ENCODE measurements around the gene MYO15B. TPM values are rescaled to one million over a fixed set of nuclear protein-coding genes. Genes with fewer than 3 reads are reported as not detected.

MYO15B gene
- total RNA-seq, 2 experiments from 2014 or later, result 24.6 to 29.7 TPM

DNA sequence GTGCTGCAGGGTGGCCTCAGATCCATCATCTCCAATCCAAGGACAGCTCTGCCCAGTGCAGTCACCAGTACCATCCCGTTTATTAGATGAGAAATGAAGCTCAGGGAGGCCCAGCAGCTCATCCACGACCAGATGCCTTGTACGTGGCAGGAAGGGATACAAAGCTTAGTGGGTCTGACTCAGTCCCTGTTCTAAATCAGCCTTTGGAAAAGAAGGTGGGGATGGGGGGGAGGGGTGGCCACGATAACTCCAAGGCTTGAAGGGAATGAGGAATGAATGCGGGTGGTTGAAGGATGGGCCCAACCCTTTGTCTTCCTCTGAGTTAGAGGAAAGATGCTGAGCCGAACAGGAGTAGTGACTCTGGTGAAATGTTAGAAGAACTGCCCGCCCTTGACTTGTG, 36.3 kb upstream of the MYO15B start:
- Mint-ChIP-seq H3K27ac (no peak overlapping the region), H3K4me3 (no peak overlapping the region), H3K27me3 (ENCODE audit: low read depth) (no peaks in the 10 kb centered on the region), H3K4me1 (ENCODE audit: low read depth) (no peaks in the 10 kb centered on the region), H3K36me3 (ENCODE audit: low read depth) (peaks cover under 1% of the 10 kb centered on the region), H3K9me3 (no peaks in the 10 kb centered on the region)
- DNase-seq, result no peak
- intact Hi-C loops (cut with micrococcal nuclease), result loop anchor here (10.0 kb wide), 1 partner anchor 74 kb away; no protein-coding TSS in a partner anchor
- CTCF ChIA-PET, result no interaction called here

DNA sequence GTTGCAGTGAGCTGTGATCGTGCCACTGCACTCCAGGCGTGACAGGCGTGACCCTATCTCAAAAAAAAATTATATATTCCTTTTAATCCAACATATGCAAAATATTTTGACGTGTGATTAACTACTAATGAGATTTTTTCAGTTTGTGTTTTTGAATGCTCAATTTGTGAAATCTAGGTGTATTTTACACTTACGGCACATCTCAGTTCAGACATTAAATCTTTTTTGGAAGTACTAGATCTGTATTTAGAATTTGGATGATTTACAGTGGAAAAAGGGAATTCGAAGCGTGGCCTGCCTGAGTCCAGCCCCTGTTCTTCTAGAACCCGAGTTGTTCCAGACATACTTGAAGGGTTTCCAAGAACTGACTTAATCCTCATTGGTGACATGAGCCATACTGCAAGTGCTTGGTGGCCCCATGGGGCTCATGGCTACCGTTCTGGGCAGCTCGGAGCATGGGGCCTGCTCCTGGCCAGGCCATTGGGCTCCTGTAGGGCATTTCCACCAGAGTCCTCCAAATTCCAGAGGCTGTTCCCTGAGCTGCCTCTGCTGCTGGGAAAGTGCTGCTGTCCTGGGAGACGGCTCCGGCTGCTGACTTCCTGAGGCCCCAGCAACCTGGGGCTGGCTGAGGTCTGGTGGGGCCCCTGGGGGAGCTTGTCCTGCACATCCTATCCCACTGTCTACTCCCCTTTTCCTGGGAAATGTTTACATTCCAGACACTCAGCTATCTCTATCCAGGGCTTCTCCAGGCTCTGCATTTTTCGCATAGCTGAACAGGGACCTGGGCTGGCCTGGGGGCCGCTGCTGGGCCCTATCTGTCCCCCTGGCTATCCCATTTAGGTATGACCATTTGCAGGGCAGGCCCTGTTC, 34.9 kb upstream of the MYO15B start:
- intact Hi-C loops (cut with micrococcal nuclease), result loop anchor here (10.0 kb wide), 1 partner anchor 72 kb away; no protein-coding TSS in a partner anchor
- CTCF ChIA-PET, result interaction anchor here (1.1 kb wide), 1 partner anchor 48 kb away, joined by 4 read pairs; no protein-coding TSS in a partner anchor
- H3K4me1 Mint-ChIP-seq (ENCODE audit: low read depth), result no peaks in the 10 kb centered on the region
- H3K36me3 Mint-ChIP-seq (ENCODE audit: low read depth), result no peaks in the 10 kb centered on the region
- no peaks in the 10 kb centered on the region for H3K9me3 Mint-ChIP-seq
- H3K4me3 Mint-ChIP-seq, result no peak overlapping the region
- H3K27ac Mint-ChIP-seq, result no peak overlapping the region
- no peaks in the 10 kb centered on the region for H3K27me3 Mint-ChIP-seq (ENCODE audit: low read depth)
- DNase-seq, result no peak

DNA sequence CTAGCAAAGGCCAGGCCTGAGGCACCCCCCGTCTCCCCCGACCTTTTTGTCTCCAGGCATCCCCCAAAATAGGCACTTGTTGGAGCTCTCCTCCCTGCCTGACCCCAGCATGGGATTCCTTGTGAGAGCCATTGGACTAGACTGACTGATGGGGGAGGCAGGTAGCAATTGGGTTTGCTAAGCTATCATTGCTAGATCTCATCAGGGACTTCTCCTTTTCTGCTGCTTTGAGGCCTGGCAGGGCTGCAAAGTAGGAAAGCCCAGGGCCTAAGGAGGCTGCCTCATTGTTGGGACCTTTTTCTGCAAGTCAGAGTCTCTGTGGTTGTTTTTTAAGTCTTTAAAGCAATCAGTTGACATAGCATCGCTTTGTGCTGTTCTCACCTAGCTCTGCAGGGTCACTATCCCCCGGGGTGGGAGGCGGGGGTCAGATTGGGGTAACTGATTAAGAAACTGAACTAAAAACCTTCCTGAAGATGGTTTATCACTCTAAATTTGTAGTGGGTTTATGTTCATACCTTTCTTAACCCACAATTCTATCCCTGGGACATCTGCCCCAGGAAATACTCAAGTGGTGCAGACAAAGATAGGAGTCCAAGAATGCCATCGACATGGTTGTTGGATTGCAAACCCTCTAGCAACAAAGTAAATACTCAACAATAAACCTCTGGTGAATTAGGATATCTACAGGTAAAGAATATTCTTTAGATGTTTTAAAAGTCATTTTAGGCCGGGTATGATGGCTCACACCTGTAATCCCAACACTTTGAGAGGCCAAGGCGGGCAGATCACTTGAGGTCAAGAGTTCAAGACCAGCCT, 34.1 kb upstream of the MYO15B start:
- Mint-ChIP-seq H3K9me3 (no peaks in the 10 kb centered on the region), H3K4me3 (no peak overlapping the region), H3K4me1 (ENCODE audit: low read depth) (no peaks in the 10 kb centered on the region), H3K27ac (no peak overlapping the region), H3K36me3 (ENCODE audit: low read depth) (no peaks in the 10 kb centered on the region), H3K27me3 (ENCODE audit: low read depth) (no peaks in the 10 kb centered on the region)
- no peak for DNase-seq
- CTCF ChIA-PET, result interaction anchor here (1.1 kb wide), 1 partner anchor 48 kb away, joined by 4 read pairs; no protein-coding TSS in a partner anchor
- intact Hi-C loops (cut with micrococcal nuclease), result loop anchor here (10.0 kb wide), 1 partner anchor 71 kb away; no protein-coding TSS in a partner anchor

DNA sequence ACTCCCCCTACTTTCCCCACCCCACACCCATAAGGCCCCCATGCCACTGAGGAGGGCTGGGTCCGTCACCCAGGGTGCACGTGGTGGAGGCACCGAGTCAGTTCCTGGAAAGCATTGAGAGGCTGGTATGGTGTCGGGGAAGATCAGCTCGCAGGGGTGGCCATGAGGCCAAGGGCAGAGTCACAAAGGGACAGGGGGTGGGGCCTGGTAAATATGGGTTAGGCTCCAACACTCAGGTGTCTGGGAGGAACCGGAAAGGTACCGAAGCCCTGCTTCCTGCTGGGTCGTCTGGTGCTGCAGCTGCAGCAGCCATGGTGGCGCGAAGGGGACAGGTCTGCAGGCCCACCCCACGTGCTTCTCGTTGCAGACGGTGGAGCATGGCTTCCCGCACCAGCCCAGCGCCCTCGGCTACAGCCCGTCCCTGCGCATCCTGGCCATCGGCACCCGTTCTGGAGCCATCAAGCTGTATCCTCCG, 31.9 kb upstream of the MYO15B start:
- CTCF ChIA-PET, result no interaction called here
- Mint-ChIP-seq H3K4me1 (ENCODE audit: low read depth) (no peaks in the 10 kb centered on the region), H3K27ac (no peak overlapping the region), H3K36me3 (ENCODE audit: low read depth) (no peaks in the 10 kb centered on the region), H3K4me3 (no peak overlapping the region), H3K27me3 (ENCODE audit: low read depth) (no peaks in the 10 kb centered on the region), H3K9me3 (no peaks in the 10 kb centered on the region)
- DNase-seq, result no peak
- intact Hi-C loops (cut with micrococcal nuclease), result loop anchor here (10.0 kb wide), 1 partner anchor 69 kb away; no protein-coding TSS in a partner anchor

DNA sequence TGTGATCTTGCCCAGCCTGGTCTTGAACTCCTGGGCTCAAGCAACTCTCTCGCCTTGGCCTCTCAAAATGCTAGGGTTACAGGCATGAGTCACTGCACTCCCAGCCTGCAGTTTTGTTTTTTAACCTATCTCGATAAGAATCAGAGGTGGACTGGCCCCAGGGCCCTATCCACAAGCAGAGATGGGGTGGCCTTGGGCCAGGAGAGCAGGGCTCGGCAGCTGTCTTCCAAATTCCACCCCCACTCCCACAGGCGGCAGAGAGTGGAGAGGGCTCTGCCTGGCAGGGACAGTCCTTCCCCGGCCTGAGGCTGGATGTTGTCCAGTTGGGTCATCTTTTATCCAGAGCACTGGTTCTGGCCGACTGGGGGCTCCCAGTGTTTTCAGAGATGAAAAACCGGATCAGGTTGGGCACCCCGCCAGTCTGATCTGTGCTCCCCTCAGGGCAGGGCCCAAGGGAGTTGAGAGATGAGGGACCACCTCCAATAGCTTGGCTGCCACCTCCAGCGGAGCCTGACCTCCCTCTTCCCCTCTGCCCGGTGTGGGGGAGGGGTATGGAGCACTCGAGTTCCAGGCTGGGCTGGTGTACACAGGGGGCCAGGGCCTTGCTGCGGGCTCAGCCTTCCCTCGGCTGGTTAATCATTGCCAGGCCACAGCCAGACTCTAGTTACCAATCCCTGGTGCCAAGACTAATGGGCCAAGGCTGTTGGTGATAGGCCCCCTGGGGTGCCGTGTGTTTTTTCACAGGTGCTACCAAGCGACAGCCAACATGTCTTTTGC, 30.3 kb upstream of the MYO15B start:
- no peak overlapping the region for H3K27ac Mint-ChIP-seq
- no peak overlapping the region for H3K4me3 Mint-ChIP-seq
- CTCF ChIA-PET, result interaction anchor here (0.7 to 1.3 kb wide), 2 partner anchors 48 to 76 kb away, joined by 3 to 5 read pairs; partner anchors contain the start of gene SMIM5
- no peaks in the 10 kb centered on the region for H3K4me1 Mint-ChIP-seq (ENCODE audit: low read depth)
- no peaks in the 10 kb centered on the region for H3K27me3 Mint-ChIP-seq (ENCODE audit: low read depth)
- H3K9me3 Mint-ChIP-seq, result no peaks in the 10 kb centered on the region
- DNase-seq, result no peak
- no peaks in the 10 kb centered on the region for H3K36me3 Mint-ChIP-seq (ENCODE audit: low read depth)
- intact Hi-C loops (cut with micrococcal nuclease), result loop anchor here (10.0 kb wide), 1 partner anchor 68 kb away; no protein-coding TSS in a partner anchor

DNA sequence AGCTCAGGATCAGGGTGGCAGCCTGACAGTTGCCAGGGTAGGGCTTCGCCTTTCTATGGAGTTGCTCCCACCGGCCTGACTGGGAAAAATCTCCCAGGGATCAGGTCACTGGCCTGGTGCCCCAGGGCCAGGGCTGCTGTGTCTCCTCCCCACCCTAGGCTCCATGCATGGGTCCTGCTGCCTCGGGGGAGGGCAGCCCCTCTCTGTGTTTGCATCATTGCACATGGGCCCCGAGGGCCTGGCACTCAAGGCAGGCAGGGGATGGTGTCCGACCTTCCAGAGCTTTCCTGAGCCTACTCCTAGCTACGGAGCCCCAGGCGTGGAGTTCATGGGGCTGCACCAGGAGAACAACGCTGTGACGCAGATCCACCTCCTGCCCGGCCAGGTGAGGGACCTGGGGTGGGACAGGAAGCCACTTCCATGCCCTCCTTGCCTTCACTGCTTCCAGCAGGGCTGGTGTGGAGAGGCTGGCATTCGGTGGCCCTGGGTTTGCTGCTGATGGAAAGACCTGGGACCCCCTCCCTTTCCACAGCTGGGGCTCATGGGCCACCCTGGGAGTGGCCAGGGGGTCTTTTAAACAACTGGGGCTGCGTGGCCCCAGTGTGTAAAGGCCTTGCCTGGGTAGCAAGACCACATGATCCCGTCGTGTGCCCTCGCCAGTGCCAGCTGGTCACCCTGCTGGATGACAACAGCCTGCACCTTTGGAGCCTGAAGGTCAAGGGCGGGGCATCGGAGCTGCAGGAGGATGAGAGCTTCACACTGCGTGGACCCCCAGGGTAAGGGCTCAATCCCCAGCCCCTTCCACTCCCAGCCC, 29.5 kb upstream of the MYO15B start:
- Mint-ChIP-seq H3K36me3 (ENCODE audit: low read depth) (no peaks in the 10 kb centered on the region), H3K27ac (no peak overlapping the region), H3K27me3 (ENCODE audit: low read depth) (no peaks in the 10 kb centered on the region), H3K9me3 (no peaks in the 10 kb centered on the region), H3K4me3 (no peak overlapping the region), H3K4me1 (ENCODE audit: low read depth) (no peaks in the 10 kb centered on the region)
- intact Hi-C loops (cut with micrococcal nuclease), result loop anchor here (10.0 kb wide), 1 partner anchor 67 kb away; no protein-coding TSS in a partner anchor
- CTCF ChIA-PET, result interaction anchor here (1.3 kb wide), 1 partner anchor 75 kb away, joined by 5 read pairs; the partner anchor contains the start of gene SMIM5
- DNase-seq, result no peak

DNA sequence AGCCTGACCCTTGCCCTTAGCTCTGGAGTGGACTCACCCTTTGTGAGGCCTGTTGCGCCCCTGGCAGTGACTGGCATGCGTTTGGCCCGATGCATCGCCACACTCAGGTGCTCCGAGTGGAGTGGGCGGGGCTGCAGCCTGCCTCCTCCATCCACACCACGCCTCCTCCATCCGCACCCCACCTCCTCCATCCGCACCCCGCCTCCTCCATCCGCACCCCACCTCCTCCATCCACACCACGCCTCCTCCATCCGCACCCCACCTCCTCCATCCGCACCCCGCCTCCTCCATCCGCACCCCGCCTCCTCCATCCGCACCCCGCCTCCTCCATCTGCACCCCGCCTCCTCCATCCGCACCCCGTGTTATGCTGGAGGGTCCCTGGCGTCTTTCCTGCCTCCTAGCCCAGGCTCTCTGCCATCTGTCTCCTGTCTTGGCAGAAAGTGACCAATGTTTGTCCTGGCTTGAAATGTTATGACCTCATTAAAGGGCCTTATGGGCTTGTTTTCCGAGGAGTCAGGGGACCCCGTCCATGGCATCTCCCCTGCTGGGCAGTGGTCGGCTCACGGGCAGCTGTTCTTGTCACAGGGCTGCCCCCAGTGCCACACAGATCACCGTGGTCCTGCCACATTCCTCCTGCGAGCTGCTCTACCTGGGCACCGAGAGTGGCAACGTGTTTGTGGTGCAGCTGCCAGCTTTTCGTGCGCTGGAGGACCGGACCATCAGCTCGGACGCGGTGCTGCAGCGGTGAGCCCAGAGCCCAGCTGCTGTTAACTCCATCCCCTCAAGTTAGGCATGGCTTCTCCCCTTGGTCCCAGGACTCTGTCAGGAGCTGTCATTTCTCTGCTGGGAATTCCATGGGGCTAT, 28.7 kb upstream of the MYO15B start:
- no peak overlapping the region for H3K27ac Mint-ChIP-seq

DNA sequence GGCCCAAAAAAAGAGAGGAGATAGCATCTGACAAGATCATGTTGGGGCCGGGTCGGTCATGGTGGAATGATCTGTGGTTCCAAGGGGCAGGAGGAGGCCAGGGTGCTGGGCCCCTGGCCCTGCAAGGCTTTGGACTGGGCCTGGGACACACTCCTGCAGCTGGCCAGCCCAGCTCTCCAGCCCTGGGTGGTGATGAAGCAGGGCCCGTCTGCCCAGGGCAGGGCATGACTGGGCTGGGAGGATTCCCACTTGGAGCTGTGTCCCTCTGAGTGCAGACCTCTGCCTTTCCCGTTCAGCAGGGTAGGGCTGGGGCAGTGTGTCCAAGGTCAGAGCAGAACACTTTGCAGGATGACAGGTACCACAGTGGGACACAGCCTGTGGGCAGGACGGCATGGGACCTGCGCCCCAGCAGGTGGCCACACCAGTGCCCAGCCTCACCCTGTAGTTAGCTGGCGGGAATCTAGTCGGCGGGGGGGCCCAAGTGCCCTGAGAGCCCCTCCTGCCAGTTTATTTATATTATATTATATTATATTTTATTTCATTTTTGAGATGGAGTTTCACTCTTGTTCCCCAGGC, 27.6 kb upstream of the MYO15B start:
- Mint-ChIP-seq H3K36me3 (ENCODE audit: low read depth) (no peaks in the 10 kb centered on the region), H3K27ac (no peak overlapping the region), H3K27me3 (ENCODE audit: low read depth) (no peaks in the 10 kb centered on the region), H3K4me1 (ENCODE audit: low read depth) (no peaks in the 10 kb centered on the region), H3K9me3 (no peaks in the 10 kb centered on the region), H3K4me3 (no peak overlapping the region)
- intact Hi-C loops (cut with micrococcal nuclease), result loop anchor here (10.0 kb wide), 1 partner anchor 65 kb away; no protein-coding TSS in a partner anchor
- no peak for DNase-seq
- CTCF ChIA-PET, result interaction anchor here (0.7 kb wide), 1 partner anchor 130 kb away, joined by 3 read pairs; no protein-coding TSS in a partner anchor

More for the DNA sequence above, 28.7 kb upstream of the MYO15B start:
- H3K36me3 Mint-ChIP-seq (ENCODE audit: low read depth), result no peaks in the 10 kb centered on the region
- no peak overlapping the region for H3K4me3 Mint-ChIP-seq
- H3K4me1 Mint-ChIP-seq (ENCODE audit: low read depth), result no peaks in the 10 kb centered on the region
- H3K27me3 Mint-ChIP-seq (ENCODE audit: low read depth), result no peaks in the 10 kb centered on the region
- CTCF ChIA-PET, result interaction anchor here (0.6 to 1.3 kb wide), 2 partner anchors 74 to 119 kb away, joined by 5 read pairs; partner anchors contain the start of gene SMIM5
- intact Hi-C loops (cut with micrococcal nuclease), result loop anchor here (10.0 kb wide), 1 partner anchor 66 kb away; no protein-coding TSS in a partner anchor
- no peak for DNase-seq
- no peaks in the 10 kb centered on the region for H3K9me3 Mint-ChIP-seq

DNA sequence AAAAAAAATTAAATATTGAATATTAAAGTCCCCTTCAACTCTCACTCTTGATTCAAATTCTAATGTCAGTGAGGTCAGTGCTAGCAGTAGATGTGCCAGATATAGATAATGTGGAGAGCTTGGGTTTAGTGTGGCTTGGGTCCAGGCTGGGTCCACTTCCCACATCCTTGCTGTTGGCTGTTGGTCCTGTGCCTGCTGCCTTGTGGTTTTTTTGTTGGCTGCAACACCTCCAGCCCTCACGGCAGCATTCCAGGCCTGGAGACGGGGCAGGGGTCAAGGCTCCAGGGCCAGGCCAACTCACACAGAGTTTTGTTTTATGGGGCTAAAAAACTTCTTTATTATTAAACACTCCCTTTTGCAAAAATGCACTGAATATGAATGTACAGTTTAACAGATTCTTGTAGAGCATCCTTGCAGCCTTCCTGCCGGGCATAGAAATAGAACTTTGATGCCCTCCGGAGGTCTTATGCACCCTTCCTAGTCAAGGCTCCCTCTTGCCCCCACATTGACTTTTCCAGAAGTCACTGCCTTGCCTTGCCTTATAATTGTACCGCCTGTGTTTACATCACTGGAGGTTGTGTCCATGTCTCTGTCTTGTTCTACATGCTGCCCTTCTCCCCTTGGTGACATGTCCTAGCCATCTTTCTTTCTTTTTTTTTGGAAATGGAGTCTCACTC, 25.5 kb upstream of the MYO15B start:
- CTCF ChIA-PET, result interaction anchor here (0.6 kb wide), 1 partner anchor 1577 kb away, joined by 3 read pairs; no protein-coding TSS in a partner anchor
- H3K9me3 Mint-ChIP-seq, result no peaks in the 10 kb centered on the region
- no peak overlapping the region for H3K27ac Mint-ChIP-seq
- DNase-seq, result no peak
- no peaks in the 10 kb centered on the region for H3K4me1 Mint-ChIP-seq (ENCODE audit: low read depth)
- H3K36me3 Mint-ChIP-seq (ENCODE audit: low read depth), result no peaks in the 10 kb centered on the region
- H3K4me3 Mint-ChIP-seq, result no peak overlapping the region
- intact Hi-C loops (cut with micrococcal nuclease), result no loop called here
- H3K27me3 Mint-ChIP-seq (ENCODE audit: low read depth), result no peaks in the 10 kb centered on the region

Data from activated naive CD4-positive, alpha-beta T cell treated with anti-CD3 and anti-CD28 coated beads for 36 hours (primary cell).